ENCODE data around the gene ORC1. TPM values are rescaled to one million over a fixed set of nuclear protein-coding genes. Genes with fewer than 3 reads are reported as not detected.

Gene ORC1
- total RNA-seq, 1 experiment from 2014 or later, result 25.6 TPM

- no TSS peak for BruUV-seq (replicated peaks)
- ChIA-PET RAD21 (ENCODE audit: low non-redundant PET in 1 of 2, low total read pairs in 2 of 2, uncharacterized antibody in 2 of 2, unreplicated experiment in 2 of 2) (no interaction called here), POLR2A (no interaction called here), CTCF (no interaction called here)
- H4K20me1 ChIP-seq (ENCODE audit: insufficient read depth), result no peaks in the 10 kb centered on the region
- H3K79me2 ChIP-seq (ENCODE audit: insufficient read depth, low read length), result no peaks in the 10 kb centered on the region
- H3K27me3 ChIP-seq (ENCODE audit: insufficient read depth, low read length), result no peaks in the 10 kb centered on the region
- DNase-seq (ENCODE audit: low read depth, low spot score) (no peak), ATAC-seq (no peak)
- no peaks in the 10 kb centered on the region for H3K9me3 ChIP-seq (ENCODE audit: control insufficient read depth in 1 of 2, insufficient read depth in 1 of 2, low read depth in 1 of 2, low read length in 2 of 2)
- no peak for TF ChIP-seq CTCF (IDR thresholded peaks at IDR 0.05 in 2 of 3, conservative IDR thresholded peaks at IDR 0.05 in 1 of 3; ENCODE audit: borderline replicate concordance in 1 of 3, insufficient read depth in 1 of 3, low read depth in 2 of 3, low read length in 2 of 3)
- TF ChIP-seq POLR2AphosphoS5 (IDR thresholded peaks at IDR 0.05; ENCODE audit: low read depth, low read length), result no peak
- TF ChIP-seq REST (IDR thresholded peaks at IDR 0.05; ENCODE audit: low read depth), result no peak
- TF ChIP-seq ZBTB33 (IDR thresholded peaks at IDR 0.05; ENCODE audit: extremely low read depth, insufficient replicate concordance, low read length), result no peak
- no peak for TF ChIP-seq TCF7L2 (IDR thresholded peaks at IDR 0.05; ENCODE audit: borderline replicate concordance, extremely low read depth, insufficient read depth, insufficient read length)
- TF ChIP-seq ATF3 (IDR thresholded peaks at IDR 0.05), result no peak
- no peak for TF ChIP-seq SIN3A (IDR thresholded peaks at IDR 0.05; ENCODE audit: low read depth)
- TF ChIP-seq JUND (IDR thresholded peaks at IDR 0.05), result no peak
- no peak for TF ChIP-seq EGR1 (IDR thresholded peaks at IDR 0.05; ENCODE audit: low read depth)
- TF ChIP-seq MAX (IDR thresholded peaks at IDR 0.05), result no peak
- no peak for TF ChIP-seq YY1 (IDR thresholded peaks at IDR 0.05; ENCODE audit: extremely low read depth, insufficient replicate concordance, low read depth, low read length)
- TF ChIP-seq ELF1 (IDR thresholded peaks at IDR 0.05; ENCODE audit: borderline replicate concordance, low read depth), result no peak
- no peak for TF ChIP-seq CBX3 (IDR thresholded peaks at IDR 0.05; ENCODE audit: low read depth)
- no peak for TF ChIP-seq SRF (IDR thresholded peaks at IDR 0.05; ENCODE audit: low read depth)
- no peak for TF ChIP-seq EZH2phosphoT487 (IDR thresholded peaks at IDR 0.05; ENCODE audit: borderline replicate concordance)
- no peak for TF ChIP-seq ZFX (IDR thresholded peaks at IDR 0.05)
- no peak for TF ChIP-seq EZH2 (IDR thresholded peaks at IDR 0.05)
- no peak for TF ChIP-seq CEBPB (IDR thresholded peaks at IDR 0.05; ENCODE audit: low read depth)
- TF ChIP-seq SP1 (IDR thresholded peaks at IDR 0.05; ENCODE audit: low read depth), result no peak
- H2AFZ ChIP-seq (ENCODE audit: low read depth, low read length, poor library complexity, severe bottlenecking), result no peak overlapping the region
- H3K4me3 ChIP-seq (replicated peaks in 1 of 2; ENCODE audit: low read depth in 1 of 2, low read length in 2 of 2), result no peak overlapping the region
- no peak overlapping the region for H3K4me2 ChIP-seq (ENCODE audit: low read length)
- peaks cover 11 to 30% of the 10 kb centered on the region in 2 experiments for H3K36me3 ChIP-seq (ENCODE audit: control insufficient read depth in 1 of 2, insufficient read depth in 2 of 2, low read length in 2 of 2)
- no peak overlapping the region for H3K27ac ChIP-seq (ENCODE audit: low read depth, low read length)
- H3K9me2 ChIP-seq (ENCODE audit: insufficient read depth), result no peaks in the 10 kb centered on the region
- intact Hi-C loops (cut with micrococcal nuclease), result no loop called here
- H3K9ac ChIP-seq (ENCODE audit: low read length), result no peak overlapping the region
- H3K4me1 ChIP-seq (ENCODE audit: control insufficient read depth in 1 of 2, insufficient read depth in 2 of 2, low read length in 2 of 2), result no peaks in the 10 kb centered on the region
Observed at GRCh38 chr1:52426371-52426770, 22.1 kb upstream of the ORC1 start.

All from HCT116 (cell line).